ENCODE measurements around the gene SOWAHA.
"Not testable (repeated sequence)": the region's sequence is repeated elsewhere in the genome, so short reads cannot be mapped to it uniquely, and the experiment has no call there.

The SOWAHA gene

GRCh38 chr5:132848270-132848669, 35.2 kb downstream of the SOWAHA start:
- TF ChIP-seq, protein P1, sequence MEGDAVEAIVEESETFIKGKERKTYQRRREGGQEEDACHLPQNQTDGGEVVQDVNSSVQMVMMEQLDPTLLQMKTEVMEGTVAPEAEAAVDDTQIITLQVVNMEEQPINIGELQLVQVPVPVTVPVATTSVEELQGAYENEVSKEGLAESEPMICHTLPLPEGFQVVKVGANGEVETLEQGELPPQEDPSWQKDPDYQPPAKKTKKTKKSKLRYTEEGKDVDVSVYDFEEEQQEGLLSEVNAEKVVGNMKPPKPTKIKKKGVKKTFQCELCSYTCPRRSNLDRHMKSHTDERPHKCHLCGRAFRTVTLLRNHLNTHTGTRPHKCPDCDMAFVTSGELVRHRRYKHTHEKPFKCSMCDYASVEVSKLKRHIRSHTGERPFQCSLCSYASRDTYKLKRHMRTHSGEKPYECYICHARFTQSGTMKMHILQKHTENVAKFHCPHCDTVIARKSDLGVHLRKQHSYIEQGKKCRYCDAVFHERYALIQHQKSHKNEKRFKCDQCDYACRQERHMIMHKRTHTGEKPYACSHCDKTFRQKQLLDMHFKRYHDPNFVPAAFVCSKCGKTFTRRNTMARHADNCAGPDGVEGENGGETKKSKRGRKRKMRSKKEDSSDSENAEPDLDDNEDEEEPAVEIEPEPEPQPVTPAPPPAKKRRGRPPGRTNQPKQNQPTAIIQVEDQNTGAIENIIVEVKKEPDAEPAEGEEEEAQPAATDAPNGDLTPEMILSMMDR (IDR thresholded peaks at IDR 0.05; ENCODE audit: low read depth, low read length, missing control alignments): no peak
- no peak for DNase-seq (ENCODE audit: extremely low read depth, low read depth)
- no peak overlapping the region for H3K4me3 ChIP-seq (replicated peaks; ENCODE audit: low read depth, low read length)

DNA sequence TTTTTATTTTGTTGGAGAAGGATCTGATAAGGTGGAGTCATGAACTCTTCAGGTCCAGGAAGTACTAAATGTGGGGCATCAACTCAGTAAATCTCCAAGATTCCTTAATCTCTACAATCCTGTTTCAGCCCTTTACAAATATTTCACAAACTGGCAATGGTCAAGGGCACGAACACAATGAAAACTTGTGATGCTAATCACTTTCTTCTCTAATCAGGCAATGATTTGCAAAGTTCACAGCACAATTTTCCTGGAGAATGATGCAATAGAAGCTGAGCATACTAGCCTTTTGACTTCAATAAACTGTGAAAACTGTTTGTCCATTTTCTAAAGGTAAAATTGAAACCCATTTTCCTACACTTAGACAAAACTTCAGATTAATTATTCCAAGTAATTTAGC, 36.2 kb downstream of the SOWAHA start:
- no peak overlapping the region for H3K4me3 ChIP-seq (replicated peaks; ENCODE audit: low read depth, low read length)
- TF ChIP-seq, protein P1 (IDR thresholded peaks at IDR 0.05; ENCODE audit: low read depth, low read length, missing control alignments): no peak
- DNase-seq (ENCODE audit: extremely low read depth, low read depth): no peak

DNA sequence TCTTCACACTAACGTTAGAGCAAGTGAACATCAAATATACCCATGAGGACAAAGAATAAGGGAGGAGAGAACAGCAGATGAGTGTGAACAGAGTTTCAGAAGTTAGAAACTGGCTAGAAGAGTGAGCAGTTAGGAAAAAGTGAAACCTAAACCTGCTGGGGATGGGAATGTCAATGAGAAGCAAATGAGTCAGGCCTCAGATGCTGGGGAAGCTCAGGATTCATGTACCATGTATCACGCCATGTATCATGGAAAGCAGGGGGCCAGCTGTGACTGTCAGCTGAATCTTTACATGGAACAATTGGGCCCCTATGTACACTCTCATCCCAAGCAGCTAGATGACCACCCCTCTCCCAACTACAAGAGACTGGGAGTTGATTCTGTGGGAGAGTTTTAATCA, 37.0 kb downstream of the SOWAHA start:
- no peak overlapping the region for H3K4me3 ChIP-seq (replicated peaks; ENCODE audit: low read depth, low read length)
- DNase-seq (ENCODE audit: extremely low read depth, low read depth): no peak
- TF ChIP-seq, protein P1 (IDR thresholded peaks at IDR 0.05; ENCODE audit: low read depth, low read length, missing control alignments): no peak

DNA sequence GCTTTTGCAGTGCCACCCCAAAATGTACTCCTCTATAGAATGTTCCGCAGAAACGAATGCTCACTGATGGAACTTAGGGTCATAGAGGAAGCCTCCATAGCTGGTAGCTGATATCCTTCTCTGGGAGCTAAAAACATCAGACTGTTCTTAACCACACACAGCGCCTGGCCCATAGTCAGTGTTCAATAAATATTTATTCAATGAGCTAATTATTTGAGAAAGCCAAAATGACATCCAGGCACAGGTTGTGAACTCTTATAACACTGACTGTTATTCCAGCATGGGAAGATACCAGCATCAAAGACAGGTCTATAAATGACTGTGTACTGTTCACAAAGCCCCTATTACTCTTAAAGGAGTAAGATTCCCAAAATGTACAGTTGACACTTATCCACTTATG, 40.2 kb downstream of the SOWAHA start:
- no peak overlapping the region for H3K4me3 ChIP-seq (replicated peaks; ENCODE audit: low read depth, low read length)
- TF ChIP-seq, protein P1 (IDR thresholded peaks at IDR 0.05; ENCODE audit: low read depth, low read length, missing control alignments): no peak
- DNase-seq (ENCODE audit: extremely low read depth, low read depth): no peak

DNA sequence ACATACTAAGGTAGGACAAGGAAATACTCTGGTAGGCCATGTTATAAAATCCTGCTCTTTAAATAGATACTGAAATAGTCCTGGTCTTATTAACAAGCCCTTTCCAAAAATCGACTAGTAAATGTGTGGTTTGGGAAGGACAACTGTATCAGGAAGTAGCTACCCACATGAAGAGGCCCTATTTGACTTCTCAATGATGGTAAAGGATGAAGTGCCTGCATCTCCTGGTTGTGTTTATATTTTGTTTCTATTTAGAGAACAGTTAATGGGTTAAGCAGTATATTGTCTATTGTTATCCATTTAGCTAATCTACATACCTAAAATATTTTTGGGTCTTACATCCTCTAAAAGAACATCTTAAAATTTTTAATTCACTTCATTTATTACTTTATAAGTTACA, 40.7 kb downstream of the SOWAHA start:
- H3K4me3 ChIP-seq (replicated peaks; ENCODE audit: low read depth, low read length): no peak overlapping the region
- TF ChIP-seq, protein P1 (IDR thresholded peaks at IDR 0.05; ENCODE audit: low read depth, low read length, missing control alignments): no peak
- DNase-seq (ENCODE audit: extremely low read depth, low read depth): no peak

DNA sequence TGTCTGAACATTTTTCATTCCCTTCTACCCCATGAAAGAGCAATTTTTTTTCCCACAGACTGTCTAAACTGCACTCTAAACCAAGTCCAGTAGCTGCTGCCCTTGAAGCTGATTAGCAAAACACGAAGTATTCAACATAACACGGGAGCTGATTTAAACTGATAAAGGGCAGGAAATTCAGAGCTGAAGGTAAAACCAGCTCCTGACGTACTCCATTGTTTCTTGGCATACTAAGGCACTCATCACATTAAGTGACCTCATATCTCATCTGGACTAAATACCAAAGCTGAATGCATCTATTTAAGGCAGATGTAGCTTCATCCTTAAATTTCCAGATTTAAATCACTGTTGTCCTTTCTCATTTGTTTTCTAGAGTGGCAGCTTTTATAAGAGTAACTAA, 41.2 kb downstream of the SOWAHA start:
- TF ChIP-seq, protein P1 (IDR thresholded peaks at IDR 0.05; ENCODE audit: low read depth, low read length, missing control alignments): no peak
- no peak for DNase-seq (ENCODE audit: extremely low read depth, low read depth)

GRCh38 chr5:132854992-132855391, 41.9 kb downstream of the SOWAHA start:
- H3K4me3 ChIP-seq (replicated peaks; ENCODE audit: low read depth, low read length); DNase-seq (ENCODE audit: extremely low read depth, low read depth): not testable (repeated sequence)

More for the DNA sequence above, 41.2 kb downstream of the SOWAHA start:
- H3K4me3 ChIP-seq (replicated peaks; ENCODE audit: low read depth, low read length): no peak overlapping the region

Measured in HFF-Myc (cell line).